T-helper 9 cell (primary cell): Measurements from ENCODE around the gene LPP.
"Not testable (repeated sequence)": the region's sequence is repeated elsewhere in the genome, so short reads cannot be mapped to it uniquely, and the experiment has no call there.

Experiments used
- DNase-seq: peaks from one replicate; pipeline ENCODE4 v3.0.0-alpha.2; 2020

LPP gene

DNA sequence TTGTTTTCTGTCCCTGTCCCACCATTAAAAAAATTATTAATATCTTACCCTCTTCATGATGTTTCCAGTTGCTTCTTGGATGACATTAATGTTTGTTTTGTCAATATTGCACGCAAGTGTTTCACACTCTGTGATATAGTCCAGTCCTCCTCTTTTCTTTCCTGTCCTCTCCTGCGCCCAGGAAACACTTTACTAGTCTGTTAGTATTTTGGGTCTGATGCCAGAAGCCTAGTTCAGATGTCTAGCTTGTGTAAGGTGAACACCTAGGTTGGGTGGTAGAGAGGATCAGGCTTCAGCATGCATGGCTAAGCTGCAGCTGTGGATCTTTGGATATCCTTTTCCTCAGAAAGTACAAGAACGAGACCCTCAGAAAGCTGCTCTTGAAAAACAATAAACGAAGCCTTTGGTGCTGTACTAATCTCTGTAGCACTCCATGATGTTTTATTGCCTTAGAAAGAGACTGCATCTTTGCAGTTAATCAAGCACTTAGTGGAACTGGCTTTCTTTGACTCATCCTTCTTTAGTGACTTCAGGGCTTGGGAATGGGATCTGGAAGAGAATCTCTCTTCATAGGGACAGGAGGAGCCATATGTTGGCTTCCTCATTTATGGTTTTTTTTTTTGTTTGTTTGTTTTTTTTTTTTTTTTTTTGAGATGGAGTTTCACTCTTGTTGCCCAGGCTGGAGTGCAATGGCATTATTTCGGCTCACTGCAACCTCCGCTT lies 253.4 kb downstream of the LPP start:
- DNase-seq = no peak

DNA sequence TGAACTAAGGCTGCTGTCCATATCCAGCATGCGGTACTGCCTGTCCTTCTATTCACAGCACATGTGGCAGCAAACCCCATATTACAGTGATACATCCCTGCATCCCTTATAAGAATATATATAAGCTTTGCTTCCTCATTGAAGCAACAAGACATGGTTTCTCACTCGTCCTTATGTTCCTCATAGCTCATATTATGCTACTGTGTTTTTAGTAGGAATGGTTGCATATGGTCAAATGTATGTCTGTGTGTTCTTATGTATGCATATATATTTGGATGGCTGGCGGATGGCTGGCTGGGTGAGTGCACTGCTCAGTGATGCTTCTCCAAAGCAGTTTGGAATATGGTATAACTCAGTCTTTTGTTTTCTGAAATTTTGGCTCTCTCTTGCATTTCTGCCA lies 254.9 kb downstream of the LPP start:
- no peak for DNase-seq

DNA sequence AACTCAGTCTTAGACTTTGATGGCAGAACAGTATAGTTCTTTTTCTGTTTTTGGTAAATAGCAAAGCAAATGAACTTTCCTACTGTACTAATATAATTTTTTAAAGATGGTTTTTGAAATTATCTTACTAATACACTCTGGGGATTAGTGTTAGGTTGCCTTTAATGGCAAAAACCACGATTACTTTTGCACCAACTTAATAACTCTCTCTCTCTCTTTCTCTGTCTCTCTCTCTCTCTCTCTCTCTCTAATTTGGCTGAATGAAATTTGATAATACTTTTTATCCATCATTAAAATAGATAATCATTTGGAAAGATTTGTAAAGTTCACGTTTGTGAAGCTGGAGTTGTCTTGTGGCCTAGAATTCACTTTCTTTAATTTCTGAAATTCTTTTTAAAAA lies 257.8 kb downstream of the LPP start:
- DNase-seq = no peak

GRCh38 chr3:188415196-188415595 lies 261.2 kb downstream of the LPP start:
- no peak for DNase-seq

- DNase-seq = no peak
These were observed 262.1 kb downstream of the LPP start for GRCh38 chr3:188416041-188416440.

GRCh38 chr3:188417271-188417696 lies 263.3 kb downstream of the LPP start:
- DNase-seq = no peak

DNA sequence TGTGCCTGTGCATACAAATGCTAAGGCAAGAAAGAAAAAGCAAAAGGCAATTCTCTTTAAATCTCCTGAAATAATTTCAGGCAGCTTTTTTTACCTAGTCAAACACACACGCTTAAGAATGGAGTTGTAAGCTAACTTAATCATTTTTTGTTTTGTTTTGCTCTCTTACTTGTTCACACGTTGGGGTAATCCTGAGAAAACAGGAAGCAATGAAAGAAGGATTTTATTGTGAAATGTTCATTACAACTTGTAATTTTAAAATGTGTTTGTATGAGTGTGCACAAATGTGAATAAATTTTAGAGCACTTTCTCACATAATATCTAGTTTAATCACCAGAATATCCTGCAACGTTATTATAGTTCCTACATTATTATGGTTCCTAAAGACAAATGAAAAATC lies 263.8 kb downstream of the LPP start:
- no peak for DNase-seq

GRCh38 chr3:188421151-188421821 lies 267.3 kb downstream of the LPP start:
- no peak for DNase-seq

DNA sequence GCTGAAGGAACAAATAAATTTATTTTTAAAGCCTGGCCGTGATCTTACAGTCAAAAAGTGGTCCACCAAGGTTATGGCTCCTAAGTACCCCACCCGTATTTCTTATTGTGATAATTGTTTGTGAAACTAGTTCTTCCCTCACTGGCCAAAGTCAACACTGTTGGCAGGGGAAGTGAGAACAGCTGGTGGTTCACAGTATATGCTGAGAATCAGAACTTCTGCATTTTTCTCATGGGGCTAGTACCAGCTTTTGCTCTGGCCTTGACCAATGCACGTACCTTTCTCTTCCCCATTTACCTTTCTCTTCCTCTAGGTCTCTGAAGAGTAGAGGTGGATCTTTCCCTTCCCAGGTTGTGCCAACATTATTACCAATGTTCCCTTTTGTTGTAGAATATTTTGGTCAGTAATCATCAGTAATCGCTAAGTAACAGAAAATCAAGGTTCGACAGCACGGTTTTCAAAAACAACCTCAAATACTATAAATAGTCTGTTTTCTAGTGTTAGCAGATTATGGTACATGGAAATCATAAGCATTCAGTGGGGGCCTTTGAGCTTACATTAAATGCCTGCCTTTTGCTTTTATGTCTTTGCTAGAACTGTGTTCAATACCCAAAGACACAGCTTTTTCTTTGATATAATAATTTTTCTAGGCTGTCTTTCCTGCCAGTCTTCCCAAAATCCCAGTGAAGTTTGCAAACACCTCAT lies 268.0 kb downstream of the LPP start:
- DNase-seq = no peak

GRCh38 chr3:188427981-188428380 lies 274.0 kb downstream of the LPP start:
- DNase-seq = not testable (repeated sequence)

DNA sequence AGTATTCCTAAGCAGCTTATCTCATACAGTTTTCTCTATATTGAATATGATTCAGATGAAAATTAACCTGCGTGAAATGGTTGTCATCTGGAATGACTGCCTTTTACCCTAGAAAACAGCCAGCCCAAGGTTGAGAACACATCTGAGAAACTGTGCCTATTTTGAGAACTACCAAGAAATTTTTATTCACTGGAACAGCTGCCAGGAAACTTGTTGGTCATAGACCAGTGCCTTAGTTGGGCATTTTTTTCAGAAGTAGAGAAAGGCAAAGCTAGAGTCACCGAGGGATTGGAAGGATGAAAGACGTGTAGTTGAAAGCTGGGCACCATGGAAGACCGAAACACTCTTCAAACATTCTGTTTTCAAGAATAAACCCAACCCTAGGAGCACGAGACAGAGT lies 277.1 kb downstream of the LPP start:
- DNase-seq = no peak

GRCh38 chr3:188431553-188431952 lies 277.6 kb downstream of the LPP start:
- DNase-seq = no peak

- no peak for DNase-seq
These were observed 279.0 kb downstream of the LPP start for GRCh38 chr3:188432802-188433520.

DNA sequence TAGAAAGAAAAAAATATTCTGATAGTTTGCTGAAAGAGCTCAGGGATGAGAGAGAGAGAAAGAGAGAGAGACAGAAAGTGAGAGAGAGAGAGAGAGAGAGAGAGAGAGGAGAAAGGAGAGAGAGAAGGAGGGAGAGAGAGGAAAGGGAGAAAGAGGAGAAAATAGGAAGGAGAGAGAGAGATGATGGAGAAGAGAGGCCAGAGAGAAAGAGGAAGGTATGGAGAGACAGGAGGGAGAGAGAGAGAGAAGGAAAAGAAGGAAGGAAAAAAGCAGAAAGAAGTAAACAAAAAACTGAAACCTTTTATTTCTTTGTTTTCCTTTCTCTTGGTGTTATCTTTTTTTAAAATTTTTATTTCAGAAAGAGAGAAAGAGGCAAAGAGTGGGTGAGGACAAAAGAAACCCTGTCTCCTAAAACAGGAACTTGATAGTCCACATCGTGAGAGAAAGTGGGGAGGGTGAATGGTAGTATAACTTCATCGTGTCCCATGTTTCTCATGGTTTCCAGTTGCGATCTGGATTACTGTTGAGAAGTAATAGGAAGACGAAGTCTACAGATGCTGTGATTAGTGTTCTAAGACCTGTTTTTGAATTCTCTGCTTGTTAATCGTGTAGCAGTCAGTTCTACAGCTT lies 279.7 kb downstream of the LPP start:
- no peak for DNase-seq

DNA sequence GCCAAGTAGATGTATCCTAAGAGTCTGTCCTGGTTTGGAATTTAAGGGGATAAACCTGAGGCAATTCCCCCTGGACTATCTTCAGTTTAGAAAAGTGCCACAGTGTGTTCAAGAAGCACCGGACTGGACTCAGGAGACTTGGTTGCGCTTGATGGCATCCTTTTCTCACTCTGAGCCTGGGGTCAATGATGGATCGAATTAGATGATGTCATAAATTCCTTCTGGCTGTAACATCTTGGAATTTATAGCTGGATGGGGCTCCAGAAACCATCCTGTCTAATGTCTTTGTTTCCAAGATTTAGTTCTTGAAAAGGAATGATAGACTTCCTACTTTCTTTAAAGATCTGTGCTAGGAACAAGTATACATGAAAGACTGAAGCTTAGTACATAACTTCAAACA lies 280.6 kb downstream of the LPP start:
- DNase-seq = no peak

DNA sequence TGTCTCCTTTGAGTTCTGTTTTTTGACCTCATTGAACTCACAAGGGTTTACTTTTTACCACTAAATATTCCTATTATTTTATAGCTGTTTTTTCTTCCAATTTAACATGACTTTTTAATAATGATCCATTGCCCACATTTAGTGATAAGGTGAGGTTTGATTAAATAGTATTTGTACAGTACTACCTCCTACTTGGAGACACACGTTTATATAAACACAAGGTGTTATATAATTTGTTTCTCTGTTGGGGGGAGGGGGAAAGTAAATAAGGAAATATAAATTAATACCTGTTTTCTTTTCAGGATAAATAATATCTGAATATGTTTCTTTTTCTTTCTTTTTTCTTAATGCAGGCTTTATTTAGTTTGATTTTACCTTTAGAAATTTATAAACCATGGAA lies 281.3 kb downstream of the LPP start:
- no peak for DNase-seq

GRCh38 chr3:188437926-188438325 lies 284.0 kb downstream of the LPP start:
- DNase-seq = no peak

- DNase-seq = no peak
These were observed 285.1 kb downstream of the LPP start for GRCh38 chr3:188439080-188439479.

GRCh38 chr3:188440340-188440972 lies 286.5 kb downstream of the LPP start:
- DNase-seq = no peak

DNA sequence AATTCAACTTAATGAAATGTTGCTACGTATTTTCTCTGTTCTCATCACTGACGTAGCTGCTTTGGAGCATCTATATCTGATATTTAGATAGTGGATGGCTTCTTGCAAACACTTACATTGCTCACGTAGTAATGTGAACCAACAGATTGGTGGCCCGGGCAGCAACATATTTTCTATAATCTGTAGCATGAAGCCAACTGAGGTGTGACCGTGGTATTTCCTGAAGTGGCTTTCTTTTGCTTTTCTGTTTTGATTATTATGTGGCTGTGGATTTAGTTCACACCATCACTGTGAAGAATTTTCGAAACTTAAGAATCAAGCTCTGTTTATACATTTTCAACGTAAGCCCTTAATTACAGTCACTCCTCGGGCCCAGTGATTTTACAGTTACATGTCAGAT lies 288.5 kb downstream of the LPP start:
- no peak for DNase-seq

DNA sequence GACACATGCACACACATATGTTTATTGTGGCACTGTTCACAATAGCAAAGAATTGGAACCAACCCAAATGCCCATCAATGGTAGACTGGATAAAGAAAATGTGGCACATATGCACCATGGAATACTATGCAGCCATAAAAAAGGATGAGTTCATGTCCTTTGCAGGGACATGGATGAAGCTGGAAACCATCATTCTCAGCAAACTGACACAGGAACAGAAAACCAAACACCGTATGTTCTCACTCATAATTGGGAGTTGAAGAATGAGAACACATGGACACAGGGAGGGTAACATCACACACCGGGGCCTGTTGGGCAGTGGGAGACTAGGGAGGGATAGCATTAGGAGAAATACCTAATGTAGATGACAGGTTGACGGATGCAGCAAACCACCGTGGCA lies 291.2 kb downstream of the LPP start:
- DNase-seq = not testable (repeated sequence)

DNA sequence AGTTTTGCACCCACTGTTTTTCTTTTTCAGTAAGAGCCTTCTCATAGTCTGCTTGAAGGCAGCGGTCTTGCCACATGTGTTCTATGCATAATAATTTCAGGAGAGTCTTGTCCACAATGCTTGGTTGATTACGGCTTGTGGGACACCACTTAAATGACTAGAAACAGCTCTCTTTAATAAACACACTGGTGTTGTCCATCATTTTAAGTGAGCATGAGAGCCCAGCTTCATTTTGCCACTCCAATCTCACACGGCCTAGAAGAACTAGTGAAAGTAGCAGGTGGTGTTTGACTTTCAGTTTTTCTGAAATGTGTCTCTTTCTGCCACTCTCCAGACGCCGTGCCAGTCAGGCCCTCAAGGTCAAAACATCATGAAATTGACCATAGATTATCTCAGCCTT lies 292.1 kb downstream of the LPP start:
- no peak for DNase-seq
